Measurements from ENCODE around the gene TRIM26. TPM values are rescaled to one million over a fixed set of nuclear protein-coding genes. Genes with fewer than 3 reads are reported as not detected.
"Not testable (repeated sequence)": the region's sequence is repeated elsewhere in the genome, so short reads cannot be mapped to it uniquely, and the experiment has no call there.

TRIM26 gene
- total RNA-seq, 1 experiment from 2014 or later: 73.6 TPM

GRCh38 chr6:30144811-30145210 is 68.4 kb downstream of the TRIM26 start:
- in situ Hi-C loops (cut with HindIII; ENCODE audit: low pct_unique_long_range_greater_than_20kb, low sequenced_read_pairs): no loop called here
- no peak for DNase-seq (ENCODE audit: low read depth)

GRCh38 chr6:30143780-30144179 is 69.4 kb downstream of the TRIM26 start:
- in situ Hi-C loops (cut with HindIII; ENCODE audit: low pct_unique_long_range_greater_than_20kb, low sequenced_read_pairs): no loop called here
- DNase-seq (ENCODE audit: low read depth): no peak

GRCh38 chr6:30142665-30143064 is 70.5 kb downstream of the TRIM26 start:
- DNase-seq (ENCODE audit: low read depth): no peak
- in situ Hi-C loops (cut with HindIII; ENCODE audit: low pct_unique_long_range_greater_than_20kb, low sequenced_read_pairs): no loop called here

- DNase-seq (ENCODE audit: low read depth); in situ Hi-C loops (cut with HindIII; ENCODE audit: low pct_unique_long_range_greater_than_20kb, low sequenced_read_pairs): not testable (repeated sequence)
Measured at GRCh38 chr6:30140240-30140639, 73.0 kb downstream of the TRIM26 start.

- in situ Hi-C loops (cut with HindIII; ENCODE audit: low pct_unique_long_range_greater_than_20kb, low sequenced_read_pairs): no loop called here
- no peak for DNase-seq (ENCODE audit: low read depth)
Measured at GRCh38 chr6:30136570-30137286, 76.5 kb downstream of the TRIM26 start.

- DNase-seq (ENCODE audit: low read depth): no peak
- in situ Hi-C loops (cut with HindIII; ENCODE audit: low pct_unique_long_range_greater_than_20kb, low sequenced_read_pairs): no loop called here
Measured at GRCh38 chr6:30135757-30136156, 77.4 kb downstream of the TRIM26 start, which contains the start of gene TRIM40. Gene TRIM40 (plus strand): TSS chr6:30136140. CDS start chr6:30137037, 897 bp downstream.

- in situ Hi-C loops (cut with HindIII; ENCODE audit: low pct_unique_long_range_greater_than_20kb, low sequenced_read_pairs): no loop called here
- DNase-seq (ENCODE audit: low read depth): no peak
Measured at GRCh38 chr6:30135147-30135546, 78.1 kb downstream of the TRIM26 start.

Other genes starting within 250 kb of the TRIM26 start
- gene POLR1H, start 152.1 kb downstream of the TRIM26 start, total RNA-seq (2014; rRNA removed; shearing (Covaris generic); ENCODE audit: low replicate concordance): 33.2 and 52.3 TPM in 2 replicates
- 66.9 and 98.8 TPM in 2 replicates for gene PPP1R11, start 146.2 kb downstream of the TRIM26 start, total RNA-seq (2014; rRNA removed; shearing (Covaris generic); ENCODE audit: low replicate concordance)
- not detected in 2 replicates for gene RNF39, start 137.6 kb downstream of the TRIM26 start, total RNA-seq (2014; rRNA removed; shearing (Covaris generic); ENCODE audit: low replicate concordance)
- 0.71 and 3.0 TPM in 2 replicates for gene TRIM31, start 100.3 kb downstream of the TRIM26 start, total RNA-seq (2014; rRNA removed; shearing (Covaris generic); ENCODE audit: low replicate concordance)
- not detected in 2 replicates for gene TRIM40, start 77.3 kb downstream of the TRIM26 start, total RNA-seq (2014; rRNA removed; shearing (Covaris generic); ENCODE audit: low replicate concordance)
- not detected in 2 replicates for gene TRIM10, start 52.2 kb downstream of the TRIM26 start, total RNA-seq (2014; rRNA removed; shearing (Covaris generic); ENCODE audit: low replicate concordance)
- not detected in 2 replicates for gene TRIM15, start 49.9 kb downstream of the TRIM26 start, total RNA-seq (2014; rRNA removed; shearing (Covaris generic); ENCODE audit: low replicate concordance)
- 8.9 and 18.7 TPM in 2 replicates for gene TRIM39, start 113.5 kb upstream of the TRIM26 start, total RNA-seq (2014; rRNA removed; shearing (Covaris generic); ENCODE audit: low replicate concordance)
- gene RPP21, start 131.8 kb upstream of the TRIM26 start, total RNA-seq (2014; rRNA removed; shearing (Covaris generic); ENCODE audit: low replicate concordance): 47.4 and 120 TPM in 2 replicates